Gastroesophageal sphincter (tissue), 3 donors: Measurements from ENCODE around the gene ZMIZ1.

Experiments used
- CTCF ChIP-seq, 4 experiments: fragments of 200-600 bp in 2 of 4; fragments of 450-650 bp in 2 of 4; sonication (generic) in 1 of 4; IDR thresholded peaks; one replicate each; pipeline ENCODE4 v1.5.1; 2017 to 2019; ENCODE audit warnings: antibody characterized with exemption in 4 of 4, mild to moderate bottlenecking in 2 of 4, moderate library complexity in 2 of 4
- EP300 ChIP-seq: sonication (generic); formaldehyde crosslinking; IDR thresholded peaks from one replicate; pipeline ENCODE4 v1.6.1; 2017; ENCODE audit warnings: antibody characterized with exemption, mild to moderate bottlenecking
- POLR2AphosphoS5 ChIP-seq: sonication (generic); formaldehyde crosslinking; IDR thresholded peaks from one replicate; pipeline ENCODE4 v1.6.1; 2017; ENCODE audit warnings: antibody characterized with exemption

GRCh38 chr10:79310200-79310865 is 241.6 kb downstream of the ZMIZ1 start:
- TF ChIP-seq CTCF (IDR thresholded peaks at IDR 0.05) (no peak), POLR2AphosphoS5 (no peak), EP300 (no peak)
